RPMI8226 (cell line): ENCODE measurements around the gene LIN52.
"Not testable (repeated sequence)": the region's sequence is repeated elsewhere in the genome, so short reads cannot be mapped to it uniquely, and the experiment has no call there.

Source experiments
- DNase-seq: peaks from one replicate; pipeline ENCODE4 v3.0.0-alpha.2; 2015

The LIN52 gene

GRCh38 chr14:74111395-74112216 lies 26.9 kb downstream of the LIN52 start:
- DNase-seq = peak; percentile 35

DNA sequence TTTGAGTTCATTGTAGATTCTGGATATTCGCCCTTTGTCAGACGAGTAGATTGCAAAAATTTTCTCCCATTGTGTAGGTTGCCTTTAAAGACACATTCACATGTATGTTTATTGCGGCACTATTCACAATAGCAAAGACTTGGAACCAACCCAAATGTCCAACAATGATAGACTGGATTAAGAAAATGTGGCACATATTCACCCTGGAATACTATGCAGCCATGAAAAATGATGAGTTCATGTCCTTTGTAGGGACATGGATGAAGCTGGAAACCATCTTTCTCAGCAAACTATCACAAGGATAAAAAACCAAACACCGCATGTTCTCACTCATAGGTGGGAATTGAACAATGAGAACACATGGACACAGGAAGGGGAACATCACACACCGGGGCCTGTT lies 40.7 kb downstream of the LIN52 start:
- DNase-seq = not testable (repeated sequence)

DNA sequence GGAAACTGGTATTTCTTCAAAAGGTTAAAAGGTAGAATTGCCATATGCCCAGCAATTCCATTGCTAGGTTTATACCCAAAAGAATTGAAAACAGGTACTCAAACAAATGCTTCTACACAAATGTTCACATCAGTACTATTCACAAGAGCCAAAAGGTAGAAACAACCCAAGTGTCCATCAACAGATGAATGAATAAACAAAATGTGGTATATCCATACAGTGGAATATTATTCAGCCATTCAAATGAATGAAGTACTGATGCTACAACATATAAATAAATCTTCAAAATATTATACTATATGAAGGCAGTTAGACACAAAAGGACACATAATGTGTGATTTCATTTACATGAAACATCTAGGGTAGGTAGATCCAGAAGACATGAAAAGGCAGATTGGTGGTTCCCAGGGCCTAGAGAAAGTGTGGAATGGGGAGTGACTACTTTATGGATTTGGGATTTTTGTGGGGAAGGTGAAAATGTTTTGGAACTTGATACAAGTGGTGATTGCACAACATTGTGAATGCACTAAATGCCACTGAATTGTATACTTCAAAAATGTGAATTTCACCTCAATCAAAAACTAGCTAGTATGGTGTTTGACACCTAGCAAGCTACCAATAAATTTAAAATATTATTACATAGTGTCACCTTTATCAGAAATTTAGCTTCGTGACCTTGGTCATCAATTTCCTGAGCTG lies 41.7 kb downstream of the LIN52 start:
- no peak for DNase-seq

- DNase-seq = no peak
Measured at GRCh38 chr14:74127634-74128033, 42.9 kb downstream of the LIN52 start.

DNA sequence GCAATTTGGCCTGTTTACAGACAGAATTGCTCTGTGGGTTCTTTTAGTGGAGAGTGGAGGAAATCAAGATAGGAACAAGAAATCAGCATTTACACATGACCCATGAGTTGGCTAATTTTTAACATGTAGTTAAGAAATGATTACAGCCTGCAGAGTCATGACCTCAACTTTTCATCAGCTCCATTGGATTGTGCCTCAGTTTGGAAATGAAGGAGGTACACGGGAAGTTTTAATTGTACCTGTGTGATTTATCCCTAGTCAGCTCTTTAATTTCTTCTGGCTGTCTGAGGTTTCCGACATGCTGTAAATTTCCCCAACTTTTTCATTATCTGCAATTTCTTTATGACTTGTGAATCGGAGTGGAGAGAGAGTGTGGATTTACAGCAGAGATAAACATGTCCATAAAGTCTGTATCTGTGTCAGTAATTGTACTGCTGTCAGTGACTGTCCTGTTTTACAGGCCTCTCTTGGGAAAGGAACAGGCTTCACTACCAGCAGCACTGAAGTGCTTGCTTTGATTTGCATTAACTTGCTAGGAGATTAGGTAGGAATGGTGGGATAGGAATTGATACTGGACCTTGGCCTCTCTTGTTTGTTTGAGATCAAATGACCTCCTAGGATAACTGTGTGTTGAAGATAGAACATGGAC lies 49.2 kb downstream of the LIN52 start:
- DNase-seq = no peak

DNA sequence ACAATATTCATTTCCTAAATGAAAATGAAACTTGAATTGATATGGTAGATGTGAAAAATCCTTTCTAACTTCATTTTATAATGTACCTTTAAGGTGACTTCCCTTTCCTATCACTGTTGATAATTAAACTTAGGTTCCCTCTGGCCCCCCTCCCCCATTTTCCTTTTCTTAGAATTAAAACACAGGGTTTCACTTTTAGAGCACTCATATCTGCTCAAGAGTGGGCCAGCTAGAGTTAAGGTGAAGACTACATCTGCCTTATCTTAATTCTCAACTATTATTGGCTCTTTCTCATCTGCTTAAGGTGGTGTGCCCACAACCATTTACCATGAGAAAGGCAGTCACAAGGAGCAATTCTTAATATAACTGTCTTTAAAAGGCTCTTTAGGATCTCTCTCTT lies 49.7 kb downstream of the LIN52 start:
- no peak for DNase-seq

DNA sequence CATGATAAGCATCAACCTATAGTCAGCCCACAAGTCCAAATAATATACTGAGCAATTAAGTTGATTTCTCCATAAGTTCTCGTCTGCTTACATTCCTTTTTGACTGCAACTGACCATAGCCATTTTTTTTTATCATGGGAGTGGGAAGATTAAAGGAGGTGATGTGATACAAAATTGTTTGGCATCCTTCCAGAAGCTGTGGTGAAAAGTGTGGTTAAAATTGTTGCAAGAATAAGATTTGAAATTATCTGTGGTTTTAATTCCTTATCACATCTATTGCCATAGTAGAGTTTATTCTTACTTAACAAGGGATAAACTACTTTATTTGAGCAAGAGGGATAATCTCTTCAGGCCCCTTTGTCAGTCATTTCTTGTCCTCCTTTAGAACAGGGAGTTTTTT lies 50.7 kb downstream of the LIN52 start:
- no peak for DNase-seq

GRCh38 chr14:74140374-74140850 lies 55.7 kb downstream of the LIN52 start:
- DNase-seq = no peak

- no peak for DNase-seq
Measured at GRCh38 chr14:74141703-74142102, 56.9 kb downstream of the LIN52 start.

GRCh38 chr14:74142523-74142922 lies 57.8 kb downstream of the LIN52 start:
- DNase-seq = no peak

DNA sequence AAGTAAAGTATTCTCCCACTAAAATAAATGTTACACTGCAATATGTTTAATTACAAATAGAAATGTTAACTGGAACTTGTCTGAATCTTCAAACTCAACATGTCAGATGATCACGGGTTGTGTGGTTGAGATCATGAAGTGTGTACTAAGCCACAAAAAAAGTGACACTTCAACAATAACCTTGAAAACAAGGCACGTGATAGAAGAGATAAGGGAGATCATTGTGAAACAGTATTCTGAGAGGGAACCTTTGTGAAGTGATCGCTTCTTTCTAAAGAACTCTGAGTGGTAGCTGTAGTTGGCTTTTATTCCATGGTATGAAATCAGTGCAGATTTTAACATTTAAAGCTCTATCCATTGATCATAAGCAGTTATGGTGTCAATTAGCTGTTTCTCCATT lies 60.0 kb downstream of the LIN52 start:
- DNase-seq = no peak

GRCh38 chr14:74147571-74147970 lies 62.8 kb downstream of the LIN52 start:
- no peak for DNase-seq

- DNase-seq = no peak
Measured at GRCh38 chr14:74148705-74149104, 63.9 kb downstream of the LIN52 start.

DNA sequence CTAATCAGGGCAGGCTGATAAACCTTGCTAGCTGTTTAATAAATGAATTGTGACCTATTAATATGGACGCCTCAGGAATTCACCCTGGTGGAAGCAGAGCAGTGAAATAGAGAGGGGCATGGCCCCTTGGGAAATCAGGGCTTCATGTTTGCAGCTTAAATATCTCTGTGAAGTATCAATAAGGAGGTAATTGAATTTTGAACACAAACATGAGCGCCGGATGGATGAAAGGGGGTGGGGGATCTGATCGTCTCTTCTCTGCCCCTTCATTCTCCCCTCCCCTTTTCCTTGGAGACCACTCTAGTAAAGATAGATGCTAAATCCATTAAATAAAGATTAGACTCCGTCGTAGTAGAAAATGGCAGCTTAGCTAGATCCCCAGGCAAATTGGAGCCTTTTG lies 70.5 kb downstream of the LIN52 start:
- no peak for DNase-seq

DNA sequence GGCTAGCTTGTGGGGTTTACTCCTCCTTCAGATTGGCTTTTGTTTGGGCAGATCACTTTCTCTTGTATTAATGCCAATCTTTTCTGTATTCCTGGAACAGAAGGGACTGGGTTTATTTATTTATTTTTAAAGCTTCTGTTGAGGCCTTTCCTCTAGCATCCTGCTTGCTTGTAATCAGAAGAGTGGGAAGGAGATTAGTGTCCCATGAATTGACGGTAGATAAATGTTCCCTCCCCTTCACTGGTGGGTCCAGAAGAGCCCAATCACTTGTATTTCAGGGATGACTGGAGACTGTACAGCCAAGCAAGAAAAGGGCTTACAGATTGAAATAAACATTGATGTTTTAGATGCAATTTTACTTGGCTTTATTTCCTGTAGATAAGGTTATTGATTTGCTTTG lies 71.0 kb downstream of the LIN52 start:
- no peak for DNase-seq

GRCh38 chr14:74160763-74161162 lies 76.0 kb downstream of the LIN52 start:
- no peak for DNase-seq

DNA sequence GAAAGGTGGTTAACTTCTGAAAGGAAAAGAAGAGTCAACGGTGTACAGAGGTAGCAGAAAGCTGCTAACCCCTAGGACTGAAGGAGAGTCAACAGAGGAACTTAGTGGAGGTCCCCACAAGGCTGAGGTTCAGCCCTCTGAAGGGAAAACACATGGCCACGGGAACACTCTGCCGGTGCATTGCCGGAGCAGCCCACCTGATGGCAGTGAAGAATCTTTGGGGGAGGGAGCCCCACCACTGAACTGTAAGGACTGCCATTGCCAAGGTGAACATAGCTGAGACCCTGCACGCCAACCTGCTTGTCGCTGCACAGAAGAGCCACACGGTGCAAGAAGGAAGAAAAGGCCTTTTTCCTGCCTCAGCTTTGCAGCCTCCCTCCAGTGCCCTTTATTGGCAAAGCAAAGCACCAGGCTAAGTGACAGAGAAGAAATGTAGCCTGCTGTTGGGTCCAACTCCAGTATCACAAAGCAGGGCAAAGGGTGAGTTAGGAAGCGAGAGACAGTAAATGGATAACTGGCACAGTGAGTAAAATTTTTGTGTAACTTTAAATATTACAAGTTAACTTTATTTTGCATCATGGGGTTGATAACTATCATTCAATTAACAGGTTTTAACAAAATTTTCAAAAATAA lies 76.9 kb downstream of the LIN52 start:
- no peak for DNase-seq

DNA sequence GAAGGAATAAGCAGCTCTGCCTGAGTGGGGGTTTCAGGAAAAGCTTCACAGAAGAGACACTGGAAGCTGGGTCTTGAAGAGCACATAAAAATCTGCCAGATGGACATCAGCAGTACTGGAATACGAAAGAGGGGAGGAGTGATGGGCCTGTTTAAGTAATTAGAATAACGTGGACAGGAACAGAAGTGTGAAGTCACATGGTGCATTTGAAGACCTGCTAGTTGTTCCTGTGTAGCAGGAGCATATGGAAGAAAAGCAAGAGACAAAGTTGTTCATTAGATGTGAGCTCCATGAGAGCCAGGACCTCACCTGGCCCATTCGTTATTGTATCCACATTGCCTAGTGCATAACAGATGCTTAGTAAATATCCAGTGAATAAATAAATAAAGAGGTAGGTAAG lies 85.2 kb downstream of the LIN52 start:
- DNase-seq = no peak

DNA sequence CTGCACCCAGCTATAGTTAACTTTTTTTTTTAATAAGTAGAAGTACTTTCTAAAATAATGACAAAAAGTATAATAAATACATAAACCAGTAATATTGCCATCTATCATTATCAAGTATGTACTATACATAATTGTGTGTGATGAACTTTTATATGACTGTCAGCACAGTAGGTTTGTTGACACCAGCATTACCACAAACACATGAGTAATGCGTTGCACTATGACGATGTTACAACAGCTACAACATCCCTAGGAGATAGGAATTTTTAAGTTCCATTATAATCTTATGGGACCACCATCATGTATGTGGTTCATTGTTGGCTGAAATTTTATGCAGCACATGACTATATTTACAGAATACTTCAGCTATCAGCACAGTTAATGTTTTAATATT lies 91.6 kb downstream of the LIN52 start:
- DNase-seq = no peak

DNA sequence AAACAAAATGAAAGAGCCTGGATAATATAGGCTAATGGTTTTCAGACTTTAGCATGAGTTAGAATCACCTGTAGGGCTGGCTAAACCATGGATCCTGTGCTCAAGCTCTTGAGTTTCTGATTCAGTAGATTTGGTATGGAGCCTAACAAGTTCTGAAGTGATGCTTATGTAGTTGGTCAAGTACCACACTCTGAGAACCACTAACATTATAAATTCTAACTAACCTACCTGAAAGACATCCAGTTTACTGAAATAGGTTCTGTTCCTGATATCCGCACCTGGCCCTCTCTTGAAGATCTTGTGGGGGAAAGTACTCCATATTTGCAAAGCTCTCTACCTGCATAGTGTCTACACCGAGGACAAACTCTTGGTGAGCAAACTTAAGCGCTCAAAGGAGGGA lies 95.1 kb downstream of the LIN52 start:
- DNase-seq = no peak

DNA sequence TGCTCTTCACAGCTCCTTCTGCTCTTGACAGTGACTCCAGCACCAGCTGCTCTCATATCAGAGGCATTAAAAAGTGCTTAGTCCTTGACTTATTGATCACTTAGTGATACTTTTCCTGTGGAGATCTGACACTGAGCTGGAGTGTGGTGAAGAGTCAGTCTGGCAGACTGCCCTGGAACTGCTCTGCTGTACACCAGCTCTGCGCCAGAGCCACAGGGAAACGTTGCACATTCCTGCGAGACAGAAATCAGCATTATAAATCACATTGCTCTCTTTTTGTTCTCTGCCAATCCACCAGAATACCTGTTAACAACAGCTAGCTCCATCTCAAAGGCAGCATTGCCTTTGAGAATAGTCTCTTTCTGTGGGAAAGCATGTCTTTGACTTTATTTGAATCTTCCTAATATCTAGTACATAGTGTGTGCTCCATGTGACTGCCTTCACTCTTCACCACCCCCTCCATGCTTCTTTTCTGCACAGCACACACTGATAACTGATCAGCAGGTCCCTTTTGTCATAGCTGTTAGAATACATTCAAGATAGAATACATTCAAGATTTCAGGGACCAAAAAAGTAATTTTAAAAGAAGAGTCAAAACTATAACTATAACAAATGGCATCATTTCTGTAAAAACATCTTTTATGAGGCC lies 106.3 kb downstream of the LIN52 start:
- DNase-seq = no peak

- DNase-seq = no peak
Measured at GRCh38 chr14:74194506-74195274, 109.9 kb downstream of the LIN52 start.
